Retina (tissue), 1 donor: Measurements from ENCODE around the gene ABLIM1.

ENCODE experiments used
- DNase-seq: peaks from one replicate; pipeline ENCODE4 v3.0.0-alpha.2; 2016

ABLIM1 gene

DNA sequence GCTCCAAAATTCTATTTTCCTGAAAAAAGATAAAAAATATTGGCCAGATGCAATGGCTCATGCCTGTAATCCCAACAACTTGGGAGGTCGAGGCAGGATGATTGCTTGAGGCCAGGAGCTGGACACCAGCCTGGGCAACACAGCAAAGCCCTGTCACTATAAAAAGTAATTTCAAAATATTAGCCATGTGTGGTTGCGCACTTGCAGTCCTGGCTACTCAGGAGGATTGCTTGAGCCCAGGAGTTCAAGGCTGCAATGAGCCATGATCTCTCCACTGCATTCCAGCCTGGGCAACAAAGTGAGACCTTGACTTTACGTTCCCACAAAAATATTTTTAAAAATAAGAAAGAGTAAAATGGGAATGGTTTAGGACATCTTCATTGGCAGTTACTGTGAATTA lies 149.7 kb downstream of the ABLIM1 start:
- DNase-seq, result no peak

DNA sequence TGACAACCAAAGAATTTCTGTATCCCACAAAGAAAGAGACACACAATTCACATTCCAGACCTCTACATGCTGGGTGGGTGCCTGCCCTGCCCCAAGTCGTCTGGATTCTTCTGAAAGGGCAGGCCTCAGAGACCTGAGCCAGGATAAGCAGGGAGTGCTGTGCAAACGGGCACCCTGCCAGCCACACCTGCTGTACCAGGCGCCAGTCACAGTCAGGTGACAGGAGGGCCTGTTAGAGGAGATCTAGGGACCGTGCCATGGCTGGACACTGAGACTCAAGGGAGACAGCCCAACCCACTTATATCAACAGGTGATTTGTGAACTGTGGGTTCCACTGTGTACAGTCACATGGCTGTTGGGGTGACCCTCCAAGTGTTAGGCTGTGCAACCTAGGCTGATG lies 150.6 kb downstream of the ABLIM1 start:
- no peak for DNase-seq

DNA sequence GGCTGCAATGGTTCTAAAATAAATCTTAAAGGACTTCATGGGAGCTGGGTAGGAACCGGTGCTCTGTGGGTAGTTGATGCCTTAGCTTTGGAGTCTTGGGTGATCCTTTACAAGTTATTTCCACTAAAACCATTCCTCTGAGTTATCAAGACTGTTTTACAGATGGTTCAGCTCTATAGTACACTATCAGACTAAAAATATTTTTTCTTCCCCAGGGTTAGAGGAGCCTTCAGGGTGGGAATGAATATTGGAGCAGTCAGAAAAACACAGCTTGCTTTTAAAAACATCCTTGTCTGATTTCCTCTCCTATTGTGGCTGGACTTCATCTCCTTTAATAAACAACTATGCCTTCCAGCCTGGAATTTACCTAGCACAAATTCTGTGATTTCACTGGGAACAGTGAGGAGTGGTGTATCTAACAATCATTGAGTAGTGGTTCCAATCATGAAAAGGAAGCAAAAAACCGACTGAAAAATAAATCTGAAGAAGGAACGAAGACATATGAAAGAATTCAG lies 151.1 kb downstream of the ABLIM1 start:
- DNase-seq, result no peak

DNA sequence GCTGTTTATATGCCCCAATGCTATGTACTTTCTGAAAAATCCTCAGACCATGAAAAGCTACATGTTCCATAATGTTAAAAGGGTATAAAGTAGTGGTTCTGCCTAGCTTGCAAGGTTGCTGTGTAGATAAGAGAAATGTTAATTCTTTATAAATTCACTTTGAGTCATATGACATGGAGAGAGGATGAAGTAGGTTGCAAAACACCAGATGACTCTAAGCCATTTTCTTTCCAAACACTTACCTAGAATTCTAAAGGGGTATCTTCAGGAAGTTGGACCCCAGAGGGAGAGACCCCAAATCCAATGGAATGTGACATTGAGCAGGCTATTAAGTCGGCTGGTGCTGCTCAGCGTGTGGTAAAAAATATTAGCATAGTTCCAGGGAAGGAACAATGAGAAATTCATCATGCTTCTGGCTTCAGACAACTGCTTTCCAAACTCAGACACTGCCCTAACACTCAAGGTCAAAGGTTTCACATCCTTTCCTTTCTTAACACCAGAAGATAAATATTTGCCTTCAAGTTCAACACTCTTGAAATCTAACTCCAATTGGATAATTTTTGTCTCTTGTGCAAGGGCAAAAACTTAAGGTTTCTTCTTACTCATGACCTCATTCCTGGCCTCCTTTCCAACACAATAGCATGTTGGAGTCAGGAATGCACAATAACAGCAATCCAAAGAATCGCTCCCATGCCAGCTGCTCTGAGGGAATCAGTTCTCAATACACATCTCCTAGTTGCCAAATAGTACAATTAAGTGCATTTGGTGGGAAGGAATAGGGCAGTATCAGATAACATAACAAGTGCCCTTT lies 153.1 kb downstream of the ABLIM1 start:
- DNase-seq, result no peak

DNA sequence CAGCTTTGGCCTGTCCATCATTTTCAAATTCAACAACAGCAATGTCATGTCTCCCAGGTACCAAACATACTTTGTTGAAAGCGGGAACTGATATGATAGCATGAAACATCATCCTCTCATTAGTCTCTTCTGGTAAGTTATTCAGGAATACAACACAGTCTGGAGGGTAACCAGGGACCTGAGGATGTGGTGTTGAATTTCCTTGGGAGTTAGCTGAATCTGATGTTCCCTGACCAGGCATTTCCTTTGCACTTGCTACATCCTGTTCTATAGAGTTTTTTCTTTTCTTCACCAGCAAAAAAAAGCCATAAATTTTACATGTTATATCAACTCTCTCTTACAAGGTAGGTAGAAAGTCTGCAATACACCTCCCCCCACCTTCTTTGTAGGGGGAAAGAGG lies 156.0 kb downstream of the ABLIM1 start:
- no peak for DNase-seq

DNA sequence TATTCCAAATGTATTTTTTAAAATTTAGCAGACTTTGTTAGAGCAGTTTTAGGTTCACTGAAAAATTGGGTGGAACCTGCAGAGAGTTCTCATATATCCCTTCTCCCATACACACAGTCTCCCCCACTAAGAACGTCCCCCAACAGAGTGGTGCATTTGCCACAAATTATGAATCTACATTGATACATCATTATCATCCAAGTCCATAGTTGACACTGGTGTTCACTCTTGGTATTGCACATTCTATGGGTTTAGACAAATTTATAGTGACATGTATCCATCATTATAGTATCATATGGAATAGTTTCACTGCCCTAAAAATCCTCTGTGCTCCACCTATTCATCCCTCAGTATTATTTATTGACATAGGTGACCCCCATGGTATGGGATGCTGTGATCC lies 156.4 kb downstream of the ABLIM1 start:
- no peak for DNase-seq

DNA sequence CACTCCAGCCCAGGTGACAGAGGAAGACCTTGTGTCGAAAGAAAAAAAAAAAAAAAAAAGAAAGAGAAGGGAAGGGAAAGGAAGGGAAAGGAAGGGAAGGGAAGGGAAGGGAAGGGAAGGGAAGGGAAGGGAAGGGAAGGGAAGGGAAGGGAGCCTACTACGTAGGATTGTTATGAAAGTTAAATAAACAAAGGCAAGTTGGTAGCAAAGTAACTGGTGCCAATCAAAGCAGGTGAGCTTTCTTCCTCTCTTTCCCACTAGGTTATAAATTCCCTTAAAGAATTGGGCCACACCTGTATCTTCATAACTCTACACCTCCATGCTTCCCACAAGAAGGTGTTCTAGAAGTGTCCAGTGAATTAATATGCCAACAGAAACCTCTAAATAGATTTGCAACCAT lies 157.4 kb downstream of the ABLIM1 start:
- no peak for DNase-seq

DNA sequence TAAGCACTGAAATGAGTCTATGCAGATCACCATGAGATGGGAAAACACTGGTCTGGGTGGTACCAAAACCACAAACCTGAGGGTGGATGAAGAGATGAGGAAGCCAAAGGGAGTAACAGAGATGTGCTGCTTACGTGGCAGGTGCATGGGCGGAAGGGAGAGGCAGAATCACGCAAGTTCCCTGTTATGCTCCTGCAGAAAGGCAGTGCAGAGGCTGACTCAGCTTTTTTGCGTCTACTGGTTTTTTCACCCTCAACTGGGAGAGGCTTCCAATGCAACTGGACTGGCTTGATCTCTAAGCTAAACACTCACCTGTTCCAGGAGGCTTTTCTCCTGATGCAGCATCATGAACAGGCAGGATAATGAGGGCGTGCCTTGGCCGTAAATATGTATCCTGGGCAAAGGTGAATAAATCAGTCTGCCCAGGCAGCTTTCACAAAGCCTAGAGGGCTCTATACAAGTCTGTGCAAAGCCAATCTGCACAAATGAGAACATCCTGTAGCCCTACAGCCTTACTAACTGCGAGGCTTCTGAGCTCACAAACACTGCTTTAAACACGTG lies 158.4 kb downstream of the ABLIM1 start:
- no peak for DNase-seq

DNA sequence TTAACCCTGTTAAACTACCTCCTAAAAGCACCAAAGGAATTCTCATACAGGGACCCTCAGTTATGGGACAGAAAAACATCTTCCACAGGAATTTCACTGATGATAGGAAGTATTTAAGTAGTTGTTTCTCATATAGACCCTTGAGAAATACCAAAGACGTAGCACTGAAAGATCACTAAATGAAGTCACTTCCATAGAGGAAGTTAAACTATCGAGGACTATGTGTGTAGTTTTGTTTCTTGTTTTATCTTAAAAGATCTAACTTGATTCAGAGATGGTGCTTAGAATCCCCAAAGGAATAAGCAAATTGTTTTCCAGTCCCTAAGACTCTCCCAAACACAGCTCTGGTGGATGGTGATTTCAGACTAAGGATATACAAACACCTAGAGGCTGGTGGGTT lies 159.0 kb downstream of the ABLIM1 start:
- no peak for DNase-seq

DNA sequence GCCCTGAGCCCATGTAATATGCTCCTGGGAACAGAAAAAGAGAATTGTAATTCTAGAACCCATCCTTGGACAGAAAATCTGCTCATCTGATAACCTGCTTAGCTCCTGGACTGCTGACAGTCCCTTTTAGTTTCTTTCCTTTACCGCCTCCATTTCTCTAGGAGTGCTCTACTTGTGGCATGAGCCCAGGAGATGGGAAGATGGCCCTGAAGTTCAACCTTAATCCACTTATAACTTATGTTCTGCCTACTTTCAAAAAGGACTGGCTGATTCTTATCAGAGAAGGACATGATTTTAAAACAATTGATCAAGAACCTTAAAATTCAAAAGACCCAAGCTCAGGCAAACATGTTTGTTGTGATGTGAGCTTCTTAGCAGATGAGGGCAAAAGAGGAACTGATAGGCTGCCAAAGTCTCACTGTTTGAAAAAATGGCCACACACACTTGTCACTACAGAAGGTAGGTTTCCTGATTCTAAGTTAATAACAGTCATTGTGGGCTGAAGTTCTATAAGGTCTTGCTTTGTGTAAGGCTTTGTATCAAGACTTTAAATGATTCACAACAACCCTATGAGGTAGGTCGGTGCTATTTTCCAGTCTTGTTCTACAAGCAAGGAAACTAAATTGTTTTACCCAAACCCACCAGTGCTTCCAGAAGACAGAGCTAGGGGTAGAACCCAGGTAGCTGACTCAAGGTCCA lies 159.5 kb downstream of the ABLIM1 start:
- no peak for DNase-seq

DNA sequence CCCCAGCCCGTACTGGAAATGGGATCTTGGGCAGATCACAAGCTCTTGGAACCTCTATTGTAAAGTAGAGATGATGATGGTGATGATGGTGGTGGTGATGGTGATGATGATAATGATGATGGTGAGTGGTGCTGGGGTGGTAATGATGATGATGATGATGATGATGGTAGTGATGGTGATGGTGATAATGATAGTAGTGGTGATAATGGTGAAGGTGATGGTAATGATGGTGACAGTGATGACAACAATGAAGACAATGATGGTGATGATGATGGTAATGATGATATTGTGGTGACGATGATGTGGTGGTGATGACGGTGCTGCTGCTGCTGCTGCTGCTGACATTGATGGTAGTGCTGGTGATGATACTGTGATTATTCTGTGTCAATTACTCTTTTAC lies 162.8 kb downstream of the ABLIM1 start:
- DNase-seq, result no peak

DNA sequence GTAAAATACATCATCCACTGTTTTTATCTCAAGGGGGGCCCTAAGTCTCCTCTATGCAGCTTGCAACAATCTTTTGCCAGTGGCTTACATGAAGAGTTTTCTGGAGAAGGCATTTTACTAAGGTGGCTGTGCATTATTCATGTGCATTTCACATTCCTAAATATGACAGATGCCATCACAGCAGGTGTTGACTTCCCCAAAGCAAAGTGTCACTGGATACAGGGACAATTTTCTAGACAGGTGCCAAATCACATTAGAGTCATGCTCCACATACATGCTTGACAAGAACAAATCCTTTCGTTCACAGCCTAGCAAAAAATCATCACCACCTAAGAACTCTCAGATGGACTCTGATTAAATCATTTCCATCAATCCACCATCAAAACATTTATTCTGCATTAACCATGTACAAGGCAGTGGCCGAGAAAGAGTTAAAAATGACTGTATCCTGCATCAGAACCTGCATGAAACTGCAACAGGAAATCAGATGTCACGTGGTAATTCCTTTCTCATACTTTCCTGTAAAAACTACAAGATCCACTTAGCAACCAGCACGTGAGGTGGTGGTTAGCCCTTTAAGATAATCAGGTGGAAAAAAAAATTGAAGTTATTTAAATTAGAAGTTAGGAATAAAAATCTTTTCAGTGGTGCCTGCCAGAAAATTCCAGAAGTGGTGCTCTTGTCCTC lies 165.6 kb downstream of the ABLIM1 start:
- peak; percentile 46 for DNase-seq

DNA sequence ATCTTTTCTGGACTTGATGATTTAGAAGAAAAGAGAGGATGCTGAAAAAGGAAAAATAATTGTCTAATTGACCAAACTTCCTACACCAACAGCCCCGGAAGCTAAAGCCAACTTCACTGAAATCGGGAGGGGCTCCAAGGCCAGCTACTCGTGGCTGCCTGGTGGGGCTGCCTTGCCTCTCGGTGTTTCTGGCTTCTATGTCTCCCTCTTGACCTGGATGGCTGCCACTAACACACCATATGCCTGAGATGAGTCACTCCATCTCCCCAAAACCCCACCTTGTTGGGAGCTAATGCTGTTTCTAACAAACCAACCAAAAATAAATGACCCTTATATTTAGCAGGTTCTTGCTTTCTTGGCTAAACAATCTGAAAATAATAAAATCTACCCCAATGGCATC lies 166.1 kb downstream of the ABLIM1 start:
- no peak for DNase-seq

DNA sequence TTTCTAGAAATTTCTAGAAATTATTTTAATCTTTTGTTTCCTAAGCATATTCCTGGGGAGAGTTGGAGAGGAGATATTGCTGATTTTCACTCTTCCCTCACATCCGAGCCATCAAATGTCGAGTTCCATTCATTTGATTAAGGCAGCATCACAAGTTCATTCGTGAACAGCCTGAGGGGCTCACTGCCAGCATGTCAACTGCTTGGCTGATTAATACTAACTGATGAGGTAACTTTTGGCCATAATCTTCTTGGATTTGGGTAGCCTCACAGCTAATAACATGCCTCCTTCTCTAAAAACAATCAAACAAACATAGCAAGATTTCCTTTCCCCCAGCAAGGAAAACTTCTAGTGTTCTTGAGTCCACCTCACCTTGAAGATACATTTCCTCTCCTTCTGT lies 166.7 kb downstream of the ABLIM1 start:
- no peak for DNase-seq

DNA sequence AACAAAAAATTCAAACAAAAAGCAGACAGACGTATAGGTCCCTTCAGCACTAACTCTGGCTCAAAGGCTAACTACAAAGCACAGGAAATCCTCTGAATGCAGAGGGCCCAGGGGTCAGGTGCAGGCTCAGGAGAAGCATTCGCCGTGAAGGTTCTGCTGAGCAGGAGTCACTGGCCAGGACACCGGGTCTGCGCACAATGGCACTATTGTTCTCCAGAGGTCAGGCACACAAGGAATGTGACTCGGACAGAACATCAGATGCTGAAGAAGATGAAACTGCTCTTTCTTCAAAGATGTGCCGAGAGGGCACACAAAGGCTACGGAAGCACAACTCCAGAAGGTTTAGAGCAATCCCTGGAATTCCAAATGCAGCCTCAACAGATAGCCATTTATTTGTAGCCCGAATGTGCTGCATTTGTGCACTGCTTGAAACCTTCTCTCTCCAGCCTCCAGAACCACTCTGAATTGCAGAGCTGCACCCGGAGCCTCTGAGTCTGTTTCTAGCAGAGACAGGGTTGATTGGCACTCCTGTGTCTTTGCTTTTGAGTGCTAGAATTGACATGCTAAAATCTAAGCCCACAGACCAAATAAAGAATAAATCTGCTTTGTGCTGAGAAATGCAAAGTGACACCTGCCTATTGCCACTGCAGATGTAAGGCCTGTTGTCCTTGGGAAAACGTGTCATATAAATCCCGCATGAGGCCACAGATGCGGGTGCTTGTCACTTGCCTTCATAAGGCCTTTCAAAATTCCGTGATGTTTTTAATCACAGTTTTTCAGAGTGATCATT lies 168.4 kb downstream of the ABLIM1 start:
- peak; percentile 51 for DNase-seq

DNA sequence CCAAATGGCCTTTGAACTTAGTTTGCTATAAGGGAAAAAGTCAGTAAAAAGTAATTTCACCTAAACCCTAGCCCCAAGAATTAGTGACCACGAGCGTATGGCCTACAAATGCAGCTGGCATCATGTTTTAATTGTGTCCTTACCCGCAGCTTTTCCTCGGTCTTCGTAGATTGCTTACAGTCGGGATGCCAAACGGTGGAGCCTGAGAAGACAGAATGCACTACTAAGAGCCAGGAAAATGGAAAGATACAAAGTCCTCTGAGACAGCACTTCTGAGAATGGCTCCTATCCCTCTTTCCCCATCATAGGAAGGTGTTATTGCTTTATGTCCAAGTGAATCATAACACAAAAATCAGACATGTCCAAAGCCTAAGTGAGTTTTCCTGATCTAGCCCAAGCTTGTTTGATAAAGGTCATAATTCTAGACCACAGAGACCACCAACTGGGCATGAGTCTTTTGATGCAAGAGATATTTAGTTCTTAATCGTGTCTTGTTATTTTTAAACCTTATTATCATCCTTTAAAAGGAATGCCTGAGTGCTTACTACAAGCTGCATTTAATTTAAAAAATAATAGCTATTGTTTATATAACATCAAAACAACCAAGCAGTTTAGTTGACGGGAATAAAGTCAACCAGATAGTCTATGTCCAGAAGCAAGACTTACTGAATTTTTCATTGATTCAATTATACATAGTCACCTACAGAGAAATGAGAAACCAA lies 170.1 kb downstream of the ABLIM1 start:
- DNase-seq, result no peak

DNA sequence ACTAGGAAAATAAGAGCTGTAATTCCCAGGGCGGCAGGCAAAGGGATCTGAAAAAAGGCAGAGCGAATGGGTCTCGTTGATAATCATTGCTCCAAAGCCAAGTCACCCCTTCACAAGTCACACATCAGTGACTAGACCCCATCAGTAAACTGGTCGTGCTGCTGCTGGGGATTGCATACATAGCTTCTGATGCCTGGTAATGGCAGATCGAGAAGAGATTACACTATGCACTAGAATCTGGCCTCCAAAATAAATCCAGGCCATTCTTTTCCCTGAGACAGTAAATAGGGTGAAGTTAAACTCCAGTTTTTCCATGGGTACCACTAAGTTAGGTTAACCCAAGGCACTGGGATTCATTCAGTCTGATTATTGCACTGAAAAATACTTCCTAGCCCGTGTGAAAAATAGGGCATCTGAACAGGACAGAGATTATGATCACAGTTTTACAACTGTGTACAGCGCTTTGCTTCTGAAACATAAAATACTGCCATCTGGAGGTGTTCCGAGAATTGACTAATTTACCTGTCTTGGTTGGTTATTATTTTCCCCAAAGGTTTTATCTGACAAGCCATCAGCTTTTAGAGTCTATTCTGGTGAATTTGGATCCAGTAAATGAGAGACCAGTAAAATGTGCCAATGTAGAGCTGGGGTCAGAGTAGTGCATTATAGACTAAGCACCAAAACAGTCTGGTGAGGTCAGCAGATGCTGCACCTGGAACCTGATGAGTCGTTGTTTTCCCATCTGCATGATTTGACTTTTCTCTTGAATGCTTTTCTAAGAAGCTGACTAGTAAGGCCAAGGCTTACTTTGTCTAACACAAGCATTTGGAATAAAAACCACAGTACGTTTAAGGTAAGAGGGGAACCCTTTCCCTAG lies 170.9 kb downstream of the ABLIM1 start:
- no peak for DNase-seq

DNA sequence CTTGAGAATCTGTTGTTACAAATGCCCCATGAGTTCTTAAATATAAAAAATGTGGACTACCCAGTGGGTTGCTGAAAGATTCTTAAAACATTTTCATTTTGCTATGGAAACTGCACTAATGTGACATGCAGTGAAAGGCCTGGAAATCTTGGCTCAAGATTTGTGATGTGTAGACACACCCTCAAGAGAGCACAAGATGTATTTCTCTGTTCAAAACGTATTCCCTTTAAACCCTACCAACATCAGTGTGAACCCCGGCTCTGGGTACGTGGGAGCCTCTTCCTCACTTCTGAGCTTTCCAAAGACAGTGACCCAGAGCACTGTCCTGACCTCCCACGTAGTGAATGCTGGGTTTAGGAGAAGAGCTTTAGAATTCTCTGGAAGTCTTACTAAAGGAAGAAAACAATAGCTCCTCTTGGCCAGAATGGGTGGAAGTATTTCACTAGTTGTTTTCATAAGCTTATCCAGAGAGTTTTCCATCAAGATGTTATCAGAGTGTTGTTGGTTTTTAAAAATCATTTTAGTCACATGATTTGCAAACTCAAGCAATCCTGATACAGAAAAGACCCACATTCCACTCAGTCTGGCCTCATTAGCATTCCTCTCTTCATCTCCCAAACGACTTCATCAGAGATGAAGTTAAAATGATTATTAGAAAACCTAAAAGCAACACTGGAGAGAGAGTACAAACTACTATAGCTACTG lies 172.2 kb downstream of the ABLIM1 start:
- DNase-seq, result no peak

DNA sequence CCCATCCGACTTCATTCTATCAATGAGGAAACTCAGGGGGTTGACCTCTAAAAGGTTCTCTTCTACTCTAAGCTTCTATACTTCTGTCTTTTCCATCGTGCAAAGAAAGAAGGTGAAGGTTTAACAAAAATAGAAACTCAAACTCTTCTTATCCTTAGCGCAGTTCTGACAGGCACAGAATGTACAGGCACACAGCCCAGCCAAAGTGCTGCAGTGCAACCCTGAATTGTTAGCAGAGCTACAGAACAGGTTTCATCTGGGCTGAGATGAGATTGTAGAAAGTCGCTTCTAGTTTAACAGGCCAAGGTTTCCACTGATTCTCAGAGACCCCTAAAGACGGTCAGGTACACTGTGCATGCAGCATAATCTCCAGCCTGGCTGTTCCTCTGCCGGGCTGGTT lies 174.5 kb downstream of the ABLIM1 start:
- no peak for DNase-seq
